Measurements from ENCODE around the gene GRIP2.

GRIP2 gene

DNA sequence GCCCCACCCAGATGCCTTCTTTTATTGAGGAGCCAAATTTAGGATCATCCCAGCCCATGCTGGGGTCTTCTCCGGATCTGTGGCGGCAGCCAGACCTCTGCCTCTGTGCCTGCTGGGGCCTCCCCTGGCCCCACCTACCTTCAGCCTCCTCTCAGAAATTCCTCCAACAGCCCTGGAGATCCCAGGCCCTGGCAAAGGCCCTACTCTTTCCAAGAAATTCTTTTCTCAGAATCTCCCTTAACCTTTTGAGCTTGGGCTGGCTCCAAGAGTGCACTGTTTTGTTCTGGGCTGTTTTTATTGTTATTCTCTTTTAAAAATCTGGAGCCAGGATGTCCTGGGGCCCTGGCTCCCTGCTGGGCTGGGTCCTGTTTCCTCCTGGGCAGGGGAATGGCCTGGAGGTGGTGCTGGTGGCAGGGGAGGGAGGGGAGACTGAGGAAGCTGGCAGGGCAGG lies 57.8 kb downstream of the GRIP2 start:
- no peak for TF ChIP-seq TAF1 (IDR thresholded peaks at IDR 0.05; ENCODE audit: borderline replicate concordance, insufficient read depth, low read length)
- no peak for TF ChIP-seq FOXP2 (optimal IDR thresholded peaks at IDR 0.05; ENCODE audit: borderline replicate concordance, extremely low read depth, extremely low read length, insufficient read depth)
- TF ChIP-seq, protein P1, sequence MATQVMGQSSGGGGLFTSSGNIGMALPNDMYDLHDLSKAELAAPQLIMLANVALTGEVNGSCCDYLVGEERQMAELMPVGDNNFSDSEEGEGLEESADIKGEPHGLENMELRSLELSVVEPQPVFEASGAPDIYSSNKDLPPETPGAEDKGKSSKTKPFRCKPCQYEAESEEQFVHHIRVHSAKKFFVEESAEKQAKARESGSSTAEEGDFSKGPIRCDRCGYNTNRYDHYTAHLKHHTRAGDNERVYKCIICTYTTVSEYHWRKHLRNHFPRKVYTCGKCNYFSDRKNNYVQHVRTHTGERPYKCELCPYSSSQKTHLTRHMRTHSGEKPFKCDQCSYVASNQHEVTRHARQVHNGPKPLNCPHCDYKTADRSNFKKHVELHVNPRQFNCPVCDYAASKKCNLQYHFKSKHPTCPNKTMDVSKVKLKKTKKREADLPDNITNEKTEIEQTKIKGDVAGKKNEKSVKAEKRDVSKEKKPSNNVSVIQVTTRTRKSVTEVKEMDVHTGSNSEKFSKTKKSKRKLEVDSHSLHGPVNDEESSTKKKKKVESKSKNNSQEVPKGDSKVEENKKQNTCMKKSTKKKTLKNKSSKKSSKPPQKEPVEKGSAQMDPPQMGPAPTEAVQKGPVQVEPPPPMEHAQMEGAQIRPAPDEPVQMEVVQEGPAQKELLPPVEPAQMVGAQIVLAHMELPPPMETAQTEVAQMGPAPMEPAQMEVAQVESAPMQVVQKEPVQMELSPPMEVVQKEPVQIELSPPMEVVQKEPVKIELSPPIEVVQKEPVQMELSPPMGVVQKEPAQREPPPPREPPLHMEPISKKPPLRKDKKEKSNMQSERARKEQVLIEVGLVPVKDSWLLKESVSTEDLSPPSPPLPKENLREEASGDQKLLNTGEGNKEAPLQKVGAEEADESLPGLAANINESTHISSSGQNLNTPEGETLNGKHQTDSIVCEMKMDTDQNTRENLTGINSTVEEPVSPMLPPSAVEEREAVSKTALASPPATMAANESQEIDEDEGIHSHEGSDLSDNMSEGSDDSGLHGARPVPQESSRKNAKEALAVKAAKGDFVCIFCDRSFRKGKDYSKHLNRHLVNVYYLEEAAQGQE (IDR thresholded peaks at IDR 0.05; ENCODE audit: insufficient read depth in 1 of 2, low read depth in 2 of 2, low read length in 2 of 2): no peak
- TF ChIP-seq POLR2AphosphoS5 (IDR thresholded peaks at IDR 0.05; ENCODE audit: low read depth, low read length): no peak
- no peak for TF ChIP-seq SIN3A (IDR thresholded peaks at IDR 0.05; ENCODE audit: borderline replicate concordance, insufficient read depth, low read length)

DNA sequence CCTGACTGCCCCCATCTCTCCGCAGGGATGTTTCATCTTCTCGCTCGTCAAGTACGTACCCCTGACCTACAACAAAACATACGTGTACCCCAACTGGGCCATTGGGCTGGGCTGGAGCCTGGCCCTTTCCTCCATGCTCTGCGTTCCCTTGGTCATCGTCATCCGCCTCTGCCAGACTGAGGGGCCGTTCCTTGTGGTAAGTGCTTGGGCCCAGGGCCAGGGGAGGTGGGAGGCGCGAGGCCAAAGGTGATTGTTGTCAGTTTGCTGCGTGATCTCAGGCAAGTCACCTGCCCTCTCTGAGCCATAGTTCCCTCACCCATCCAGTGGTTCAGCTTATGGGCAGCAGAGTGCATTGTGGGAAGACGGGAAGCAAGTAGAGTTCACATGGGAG lies 58.5 kb downstream of the GRIP2 start:
- no peak for TF ChIP-seq POLR2AphosphoS5 (IDR thresholded peaks at IDR 0.05; ENCODE audit: low read depth, low read length)

DNA sequence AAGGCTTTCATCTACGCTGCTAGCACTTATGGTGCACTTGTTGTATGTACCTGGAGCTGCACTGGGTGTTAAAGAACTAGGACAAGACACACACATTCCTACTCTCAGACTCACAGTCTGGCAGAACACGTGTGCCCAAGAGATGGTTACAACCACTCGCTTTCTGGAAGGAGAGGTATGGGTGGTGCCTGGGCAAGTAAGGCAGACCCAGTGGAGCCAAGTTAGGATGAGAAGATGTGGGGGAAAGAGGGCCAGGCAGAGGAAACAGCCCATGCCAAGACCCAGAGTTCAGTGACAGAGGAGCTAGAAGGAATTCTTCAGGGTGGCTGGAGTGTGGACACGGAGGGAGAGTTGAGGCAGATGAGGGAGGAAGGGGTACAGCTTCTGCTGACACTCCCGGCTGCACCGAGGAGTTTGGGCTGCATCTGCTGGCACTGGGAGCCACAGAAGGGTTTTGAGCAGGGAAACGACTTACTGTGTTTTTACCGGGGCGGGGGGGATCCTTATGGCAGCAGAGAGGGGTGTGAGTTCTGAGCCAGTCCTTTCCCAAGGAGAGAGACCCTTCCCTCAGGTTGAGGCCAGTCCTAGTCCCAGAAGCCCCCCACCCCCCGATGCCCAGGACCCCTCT lies 59.0 kb downstream of the GRIP2 start:
- TF ChIP-seq, protein P1 (IDR thresholded peaks at IDR 0.05; ENCODE audit: insufficient read depth in 1 of 2, low read depth in 2 of 2, low read length in 2 of 2): no peak
- no peak for TF ChIP-seq POLR2AphosphoS5 (IDR thresholded peaks at IDR 0.05; ENCODE audit: low read depth, low read length)
- no peak for TF ChIP-seq SIN3A (IDR thresholded peaks at IDR 0.05; ENCODE audit: borderline replicate concordance, insufficient read depth, low read length)
- TF ChIP-seq TAF1 (IDR thresholded peaks at IDR 0.05; ENCODE audit: borderline replicate concordance, insufficient read depth, low read length): no peak
- no peak for TF ChIP-seq FOXP2 (optimal IDR thresholded peaks at IDR 0.05; ENCODE audit: borderline replicate concordance, extremely low read depth, extremely low read length, insufficient read depth)

DNA sequence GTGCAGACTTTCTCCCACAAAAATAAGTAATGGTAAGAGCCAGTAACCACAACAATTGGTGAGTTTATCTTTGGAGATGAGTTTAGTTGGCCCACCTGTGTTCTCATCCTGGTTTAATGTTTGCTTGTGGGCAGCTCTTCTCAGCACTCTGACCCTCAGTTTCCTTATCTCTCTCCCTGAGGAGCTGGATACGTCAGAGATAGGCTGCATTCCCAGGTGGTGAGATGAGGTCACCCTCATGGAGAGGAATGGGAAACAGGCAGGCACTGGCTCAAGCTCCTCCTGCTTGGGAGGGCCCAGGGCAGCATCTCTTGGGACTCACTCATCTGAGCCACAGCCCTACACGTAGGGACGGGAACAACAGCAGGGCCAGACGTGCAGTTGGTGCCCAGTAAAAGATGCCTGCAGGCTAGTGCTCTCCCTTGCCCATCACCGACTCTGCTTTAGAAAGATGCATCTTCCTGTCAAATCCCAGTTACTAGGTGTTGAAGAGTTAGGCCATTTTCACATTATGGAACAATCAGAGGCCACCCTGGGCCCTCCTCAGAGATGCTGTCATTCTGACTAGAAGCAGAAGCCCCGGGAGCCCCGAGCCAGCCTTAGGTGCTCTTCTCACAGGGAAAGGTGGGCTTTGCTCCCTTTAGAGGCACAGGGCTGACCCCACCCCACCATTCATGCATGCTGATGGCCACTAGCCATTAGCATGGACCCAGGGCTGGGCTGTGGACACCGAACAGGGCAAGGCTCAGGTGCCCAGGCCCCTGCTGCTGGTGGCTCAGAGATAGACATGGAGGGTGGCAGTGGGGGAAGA lies 59.7 kb downstream of the GRIP2 start:
- TF ChIP-seq FOXP2 (optimal IDR thresholded peaks at IDR 0.05; ENCODE audit: borderline replicate concordance, extremely low read depth, extremely low read length, insufficient read depth) (no peak), POLR2AphosphoS5 (IDR thresholded peaks at IDR 0.05; ENCODE audit: low read depth, low read length) (no peak), TAF1 (IDR thresholded peaks at IDR 0.05; ENCODE audit: borderline replicate concordance, insufficient read depth, low read length) (no peak), SIN3A (IDR thresholded peaks at IDR 0.05; ENCODE audit: borderline replicate concordance, insufficient read depth, low read length) (no peak)
- TF ChIP-seq, protein P1 (IDR thresholded peaks at IDR 0.05; ENCODE audit: insufficient read depth in 1 of 2, low read depth in 2 of 2, low read length in 2 of 2): no peak

DNA sequence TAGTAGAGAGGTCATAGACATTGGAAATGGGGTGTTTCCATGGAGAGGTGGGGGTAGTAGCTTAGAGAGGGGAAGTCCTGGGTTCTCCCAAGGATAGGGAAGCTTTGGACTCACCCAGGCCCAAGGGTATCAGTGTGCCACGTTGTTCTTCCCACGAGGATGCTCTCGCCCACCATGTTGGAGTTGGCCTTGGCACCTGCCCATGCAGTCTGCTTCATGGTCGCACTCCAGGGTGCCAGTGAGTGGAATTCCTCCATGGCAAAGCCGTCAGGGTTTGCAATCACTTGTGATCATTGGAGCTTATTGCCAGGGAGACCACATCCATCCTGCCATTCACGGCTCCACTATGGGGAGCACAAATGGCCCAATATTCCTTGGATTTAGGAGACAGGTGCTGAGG lies 60.6 kb downstream of the GRIP2 start:
- TF ChIP-seq TAF1 (IDR thresholded peaks at IDR 0.05; ENCODE audit: borderline replicate concordance, insufficient read depth, low read length): no peak
- no peak for TF ChIP-seq SIN3A (IDR thresholded peaks at IDR 0.05; ENCODE audit: borderline replicate concordance, insufficient read depth, low read length)
- TF ChIP-seq, protein P1 (IDR thresholded peaks at IDR 0.05; ENCODE audit: insufficient read depth in 1 of 2, low read depth in 2 of 2, low read length in 2 of 2): no peak
- no peak for TF ChIP-seq FOXP2 (optimal IDR thresholded peaks at IDR 0.05; ENCODE audit: borderline replicate concordance, extremely low read depth, extremely low read length, insufficient read depth)
- TF ChIP-seq POLR2AphosphoS5 (IDR thresholded peaks at IDR 0.05; ENCODE audit: low read depth, low read length): no peak

Measured in PFSK-1 (cell line).